ENCODE results near the gene DNAJA4. TPM values are rescaled to one million over a fixed set of nuclear protein-coding genes. Genes with fewer than 3 reads are reported as not detected.

The DNAJA4 gene
- total and polyA plus RNA-seq, 7 donors, result 78.5 to 276 (median 188) TPM

DNA sequence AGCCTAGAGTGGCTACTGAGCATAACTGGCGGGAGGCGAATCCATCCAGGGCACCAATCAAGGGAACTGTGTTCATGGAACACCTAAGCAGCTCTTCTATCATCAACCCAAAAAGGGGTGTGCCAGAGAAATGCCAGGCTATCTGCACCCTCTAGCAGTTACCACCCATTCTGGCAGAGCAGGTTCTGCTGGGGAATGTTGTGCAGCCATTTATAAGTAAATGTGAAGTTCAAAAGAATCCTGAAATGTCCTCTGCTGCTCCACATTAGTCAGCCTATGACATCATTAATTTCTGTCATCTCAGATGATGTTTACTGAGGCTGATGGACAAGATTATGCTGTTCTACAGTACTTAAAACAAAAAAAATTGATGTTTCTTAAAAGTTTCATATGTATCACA lies 27.3 kb downstream of the DNAJA4 start:
- ATAC-seq, result no peak
- peaks cover 2 to 76% of the 10 kb centered on the region in 2 donors for H3K36me3 ChIP-seq (ENCODE audit: insufficient read depth in 1 of 2, low read depth in 1 of 2)

DNA sequence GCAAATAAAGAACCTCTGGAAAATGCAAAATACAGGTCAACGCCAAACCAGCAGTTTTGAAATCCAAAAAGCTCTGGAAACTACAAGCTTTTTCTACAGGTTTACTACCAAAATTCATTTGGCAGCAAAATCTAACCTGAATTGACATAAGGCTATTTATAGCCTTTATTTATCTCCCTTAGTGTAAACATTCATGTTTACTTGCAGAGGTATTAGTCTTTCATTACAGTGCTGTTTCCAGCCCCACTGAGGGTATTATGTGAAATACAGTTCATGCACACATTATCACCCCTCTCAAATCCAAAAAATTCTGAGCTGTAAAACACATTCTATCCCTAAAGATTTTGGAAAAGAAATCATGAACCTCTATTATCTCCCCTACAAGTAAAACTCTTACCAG lies 27.9 kb downstream of the DNAJA4 start:
- no peak for ATAC-seq
- Histone ChIP-seq H3K27ac (no peak overlapping the region), H3K36me3 (ENCODE audit: insufficient read depth in 1 of 2, low read depth in 1 of 2) (peaks cover 2 to 70% of the 10 kb centered on the region in 2 donors), H3K4me1 (peaks cover 6% of the 10 kb centered on the region), H3K9me3 (no peaks in the 10 kb centered on the region), H3K4me3 (no peak overlapping the region), H3K27me3 (ENCODE audit: insufficient read depth in 3 of 3, low read length in 2 of 3) (no peaks in the 10 kb centered on the region)
- 96 to 98% (median 97%) methylated on average over 1 of the region's 1 CpG for WGBS, 3 donors
- intact Hi-C loops (cut with DNase I), result no loop called here
- TF ChIP-seq, protein P1, sequence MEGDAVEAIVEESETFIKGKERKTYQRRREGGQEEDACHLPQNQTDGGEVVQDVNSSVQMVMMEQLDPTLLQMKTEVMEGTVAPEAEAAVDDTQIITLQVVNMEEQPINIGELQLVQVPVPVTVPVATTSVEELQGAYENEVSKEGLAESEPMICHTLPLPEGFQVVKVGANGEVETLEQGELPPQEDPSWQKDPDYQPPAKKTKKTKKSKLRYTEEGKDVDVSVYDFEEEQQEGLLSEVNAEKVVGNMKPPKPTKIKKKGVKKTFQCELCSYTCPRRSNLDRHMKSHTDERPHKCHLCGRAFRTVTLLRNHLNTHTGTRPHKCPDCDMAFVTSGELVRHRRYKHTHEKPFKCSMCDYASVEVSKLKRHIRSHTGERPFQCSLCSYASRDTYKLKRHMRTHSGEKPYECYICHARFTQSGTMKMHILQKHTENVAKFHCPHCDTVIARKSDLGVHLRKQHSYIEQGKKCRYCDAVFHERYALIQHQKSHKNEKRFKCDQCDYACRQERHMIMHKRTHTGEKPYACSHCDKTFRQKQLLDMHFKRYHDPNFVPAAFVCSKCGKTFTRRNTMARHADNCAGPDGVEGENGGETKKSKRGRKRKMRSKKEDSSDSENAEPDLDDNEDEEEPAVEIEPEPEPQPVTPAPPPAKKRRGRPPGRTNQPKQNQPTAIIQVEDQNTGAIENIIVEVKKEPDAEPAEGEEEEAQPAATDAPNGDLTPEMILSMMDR (IDR thresholded peaks at IDR 0.05), result no peak
- DNase-seq, result no peak

More for the DNA sequence above, 27.3 kb downstream of the DNAJA4 start:
- 96 to 97% (median 97%) methylated on average over 2 of the region's 2 CpGs for WGBS, 3 donors
- Histone ChIP-seq H3K27me3 (ENCODE audit: insufficient read depth in 3 of 3, low read length in 2 of 3) (no peaks in the 10 kb centered on the region), H3K27ac (no peak overlapping the region), H3K9me3 (no peaks in the 10 kb centered on the region), H3K4me1 (peaks cover under 1% of the 10 kb centered on the region), H3K4me3 (no peak overlapping the region)
- intact Hi-C loops (cut with DNase I), result no loop called here
- DNase-seq, result no peak
- TF ChIP-seq, protein P1 (IDR thresholded peaks at IDR 0.05), result no peak

DNA sequence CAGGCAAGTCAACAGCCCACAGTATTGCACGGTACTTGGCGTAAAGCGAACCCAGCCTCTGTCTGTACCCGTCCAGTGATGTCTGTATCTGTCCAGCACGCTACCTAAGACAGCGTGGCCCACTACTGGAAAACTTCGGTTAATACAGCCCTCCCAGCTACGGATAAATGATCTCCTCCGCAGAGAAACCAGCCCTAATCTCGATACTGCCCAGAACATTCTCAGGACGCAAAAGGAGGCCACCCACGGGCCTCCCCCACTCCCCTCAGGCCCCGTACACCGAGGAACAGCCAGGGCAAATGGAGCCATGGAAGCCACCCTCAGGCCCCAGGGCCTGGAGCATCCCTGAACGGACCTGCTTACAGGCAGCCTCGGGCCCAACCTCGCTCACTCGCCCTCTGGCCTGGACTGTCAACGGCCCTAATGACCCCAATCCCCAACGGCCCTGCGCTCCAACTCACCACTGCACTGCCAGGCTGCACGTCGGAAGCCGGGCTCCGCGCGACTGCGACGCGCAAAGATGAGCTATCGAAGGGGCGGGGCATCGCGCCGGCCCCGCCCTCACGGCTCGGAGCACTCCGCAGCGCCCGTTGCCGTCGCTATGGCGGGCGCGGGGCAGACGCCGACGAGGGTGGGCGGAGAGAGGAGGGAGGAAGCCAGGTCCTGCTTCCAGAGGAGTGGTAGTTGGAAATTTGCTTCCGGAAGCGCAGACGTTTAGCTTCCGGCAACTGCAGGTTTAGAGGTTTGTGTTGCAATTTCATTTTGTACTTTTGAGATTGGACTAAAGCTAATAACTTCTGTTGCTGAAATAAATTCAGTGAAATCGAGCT lies 35.0 kb downstream of the DNAJA4 start, which contains the start of gene SKIC8:
Gene SKIC8, minus strand, starts transcription at position 509 of the 830 bp plus-strand sequence. CDS start 3,923 bp downstream, outside the sequence.
- Histone ChIP-seq H3K27me3 (ENCODE audit: insufficient read depth in 3 of 3, low read length in 2 of 3) (peaks cover 0 to 2% (median 0%) of the 10 kb centered on the region in 3 donors), H3K4me1 (peaks cover 12% of the 10 kb centered on the region), H3K4me3 (peak within 1 kb of the TSS; percentile 92), H3K27ac (peak within 1 kb of the TSS; percentile 88), H3K9me3 (no peaks in the 10 kb centered on the region), H3K36me3 (ENCODE audit: insufficient read depth in 1 of 2, low read depth in 1 of 2) (peaks cover 0 to 8% of the 10 kb centered on the region in 2 donors)
- TF ChIP-seq, protein P1 (IDR thresholded peaks at IDR 0.05), result no peak
- ATAC-seq, result peak; percentile 98 to 99 (median 98)
- 0% methylated on average over 41 to 55 of the region's 55 CpGs for WGBS, 3 donors
- intact Hi-C loops (cut with DNase I), result no loop called here
- peak; percentile 92 to 96 for DNase-seq

DNA sequence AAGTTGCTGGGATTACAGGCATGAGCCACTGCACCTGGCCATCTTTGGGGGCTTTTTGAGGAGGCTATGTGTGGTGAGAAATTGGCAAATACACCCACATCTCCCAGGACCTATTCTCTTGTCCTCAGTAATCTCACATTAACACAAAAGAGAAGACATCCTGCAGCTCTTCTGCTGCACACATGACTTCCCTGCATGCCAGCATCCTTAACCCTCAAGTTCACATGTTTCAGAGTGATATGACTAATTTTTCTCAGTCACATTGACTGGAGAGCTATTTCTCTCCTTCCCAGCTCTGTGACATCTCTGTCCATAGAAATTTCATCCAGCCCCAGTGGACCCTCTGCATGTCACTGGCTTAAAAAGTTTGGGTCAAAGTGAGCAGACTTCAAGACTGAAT lies 37.0 kb downstream of the DNAJA4 start:
- Histone ChIP-seq H3K4me3 (no peak overlapping the region), H3K9me3 (no peaks in the 10 kb centered on the region), H3K36me3 (ENCODE audit: insufficient read depth in 1 of 2, low read depth in 1 of 2) (no peaks in the 10 kb centered on the region), H3K27me3 (ENCODE audit: insufficient read depth in 3 of 3, low read length in 2 of 3) (peaks cover 0 to 2% (median 0%) of the 10 kb centered on the region in 3 donors), H3K4me1 (peaks cover 12% of the 10 kb centered on the region), H3K27ac (no peak overlapping the region)
- intact Hi-C loops (cut with DNase I), result loop anchor here in 1 of 2 donors (10.0 kb wide), 1 partner anchor 453 kb away; no protein-coding TSS in a partner anchor
- TF ChIP-seq, protein P1 (IDR thresholded peaks at IDR 0.05), result no peak
- ATAC-seq (no peak), DNase-seq (no peak)

Data from psoas muscle (tissue), 8 donors.